Measurements from ENCODE around the gene ISCU. TPM values are rescaled to one million over a fixed set of nuclear protein-coding genes. Genes with fewer than 3 reads are reported as not detected.
"Not testable (repeated sequence)": the region's sequence is repeated elsewhere in the genome, so short reads cannot be mapped to it uniquely, and the experiment has no call there.

Gene ISCU
- total RNA-seq, 2 donors from 2014 or later: 87.2 to 97.3 TPM

DNA sequence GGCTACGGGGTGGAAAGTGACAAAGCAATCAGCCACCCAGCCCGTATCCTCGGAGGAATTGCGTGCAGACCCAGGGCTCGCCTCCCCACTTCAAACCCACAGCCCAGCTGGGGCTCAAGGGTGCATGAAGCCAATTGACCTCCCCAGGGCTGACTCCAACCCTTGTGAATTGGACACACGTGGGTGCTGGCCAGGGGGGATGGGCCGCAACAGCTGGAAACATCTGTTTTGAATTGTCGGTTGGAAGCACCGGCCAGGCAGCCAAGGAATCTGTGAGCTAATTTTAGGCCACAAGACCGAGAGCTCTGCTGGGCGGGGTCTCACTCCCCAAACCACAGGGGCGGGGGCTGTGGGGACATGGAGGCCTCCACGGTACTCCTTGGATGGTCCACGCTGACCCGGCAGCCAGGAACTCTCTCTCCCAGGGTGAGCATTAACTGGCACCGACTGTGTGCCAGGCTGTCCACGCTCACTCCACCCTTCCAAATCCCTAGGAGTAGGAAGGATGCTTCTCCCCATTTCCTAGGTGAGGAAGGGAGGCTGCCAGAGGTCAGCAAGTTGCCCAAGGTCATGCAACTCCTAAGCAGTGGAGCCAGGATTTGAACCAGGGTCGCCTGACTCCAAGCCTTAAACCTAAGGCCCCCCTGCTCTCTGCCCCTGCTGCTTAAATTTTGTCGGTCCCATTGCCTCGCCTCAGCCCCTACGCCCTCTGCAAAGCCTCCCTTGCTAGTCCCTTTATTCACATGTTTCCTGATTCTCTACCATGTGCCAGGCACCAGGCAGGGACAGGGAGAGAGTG, 47.3 kb downstream of the ISCU start:
- intact Hi-C loops (cut with DNase I, micrococcal nuclease): no loop called here
- DNase-seq (peak; percentile 47 to 56), ATAC-seq (no peak)

DNA sequence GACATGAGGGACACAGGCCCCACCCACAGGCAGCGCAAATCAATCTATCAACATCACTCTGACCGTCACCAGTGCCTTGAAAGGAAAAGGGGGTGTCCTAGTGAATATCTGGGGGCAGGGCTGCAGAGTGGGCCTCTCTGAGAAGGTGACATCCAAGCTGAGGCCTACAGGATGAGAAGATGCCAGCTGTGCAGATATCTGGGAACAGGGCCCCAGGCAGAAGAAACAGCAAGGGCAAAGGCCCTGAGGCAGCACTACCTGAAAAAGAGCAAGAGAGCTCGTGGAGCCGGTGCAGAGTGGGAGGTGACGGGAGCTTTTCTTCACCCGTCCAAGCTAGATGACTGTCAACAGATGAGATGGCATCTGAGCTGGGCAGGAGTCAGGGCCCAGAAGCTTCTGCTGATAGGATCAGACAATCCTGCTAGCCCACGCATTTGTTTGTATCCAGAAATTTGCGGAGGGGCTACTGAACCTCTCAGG, 48.0 kb downstream of the ISCU start:
- DNase-seq (no peak), ATAC-seq (no peak)
- intact Hi-C loops (cut with DNase I, micrococcal nuclease): no loop called here

- intact Hi-C loops (cut with DNase I, micrococcal nuclease): no loop called here
- DNase-seq (no peak), ATAC-seq (no peak)
These were observed 48.6 kb downstream of the ISCU start for GRCh38 chr12:108610856-108611605.

GRCh38 chr12:108611884-108612415, 49.6 kb downstream of the ISCU start:
- DNase-seq: peak in 1 of 2 donors; percentile 35
- intact Hi-C loops (cut with DNase I, micrococcal nuclease): no loop called here

GRCh38 chr12:108612788-108613282, 50.4 kb downstream of the ISCU start:
- intact Hi-C loops (cut with DNase I, micrococcal nuclease): no loop called here
- no peak for DNase-seq
- no peak for ATAC-seq

More at GRCh38 chr12:108611884-108612415, 49.6 kb downstream of the ISCU start:
- no peak for ATAC-seq

- ATAC-seq (peak; percentile 34), DNase-seq (no peak)
These were observed 51.2 kb downstream of the ISCU start for GRCh38 chr12:108613548-108613947.

DNA sequence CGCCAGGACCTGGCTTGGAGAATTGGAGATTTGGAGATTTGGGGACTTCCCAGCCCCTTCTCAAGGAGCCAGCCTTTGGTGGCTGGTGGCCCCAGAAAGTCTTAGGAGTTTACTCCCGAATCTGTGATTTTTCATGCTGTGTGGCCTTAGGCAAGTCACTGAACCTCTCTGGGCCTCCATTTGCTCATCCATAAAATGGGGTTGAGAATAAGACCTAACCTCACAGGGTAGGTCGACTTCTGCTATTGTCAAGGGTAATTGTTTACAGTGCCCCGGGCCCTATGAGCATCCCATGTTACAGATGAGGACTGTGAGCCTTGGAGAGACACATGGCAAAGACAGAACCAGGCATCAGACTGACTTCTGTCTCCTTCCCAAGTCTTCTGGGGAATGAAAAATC, 51.6 kb downstream of the ISCU start:
- no peak for DNase-seq
- ATAC-seq: no peak
- intact Hi-C loops (cut with DNase I, micrococcal nuclease): no loop called here

More at GRCh38 chr12:108613548-108613947, 51.2 kb downstream of the ISCU start:
- intact Hi-C loops (cut with DNase I, micrococcal nuclease): no loop called here

DNA sequence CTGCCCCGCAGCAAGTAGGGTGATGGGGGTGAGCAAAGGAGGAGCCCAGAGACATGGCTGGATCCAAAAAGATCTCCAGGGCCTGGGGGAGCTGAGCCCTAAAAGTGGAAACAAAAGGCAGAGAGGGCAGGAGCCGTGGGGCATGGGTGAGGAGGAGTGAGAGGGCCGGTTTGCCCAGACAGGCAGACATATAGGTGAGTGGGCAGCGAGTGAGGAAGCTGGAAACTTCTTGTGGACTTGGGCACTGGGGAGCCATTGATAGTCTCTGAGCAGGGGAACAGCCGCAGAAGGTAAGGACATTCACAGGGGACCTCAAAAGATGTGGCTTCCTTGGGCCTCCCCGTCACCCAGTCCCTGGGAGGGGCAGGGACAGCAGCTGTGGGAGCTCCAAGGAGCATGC, 52.2 kb downstream of the ISCU start:
- intact Hi-C loops (cut with DNase I, micrococcal nuclease): loop anchor here in 1 of 2 donors (5.0 kb wide), 1 partner anchor 47 kb away; no protein-coding TSS in a partner anchor
- DNase-seq (no peak), ATAC-seq (no peak)

DNA sequence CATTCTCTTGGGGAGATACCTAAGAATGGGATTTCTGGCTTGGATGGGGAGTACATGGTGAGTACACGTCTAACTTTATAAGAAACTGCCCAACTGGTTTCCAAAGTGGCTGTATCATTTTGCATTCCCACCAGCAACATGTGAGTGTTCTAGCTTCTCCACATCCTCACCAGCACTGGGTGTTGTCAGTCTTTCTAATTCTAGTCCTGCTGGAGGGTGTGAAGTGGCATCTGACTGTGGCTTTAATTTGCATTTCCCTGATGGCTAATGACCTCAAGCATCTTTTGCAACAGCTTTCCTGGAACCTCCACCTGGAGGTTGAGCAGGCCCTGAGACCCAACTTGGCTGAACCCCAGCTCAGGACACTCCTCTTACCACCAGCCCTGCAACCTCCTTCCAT, 53.5 kb downstream of the ISCU start:
- intact Hi-C loops (cut with DNase I, micrococcal nuclease): loop anchor here in 1 of 2 donors (5.0 kb wide), 1 partner anchor 49 kb away; no protein-coding TSS in a partner anchor
- DNase-seq: no peak
- ATAC-seq: no peak

DNA sequence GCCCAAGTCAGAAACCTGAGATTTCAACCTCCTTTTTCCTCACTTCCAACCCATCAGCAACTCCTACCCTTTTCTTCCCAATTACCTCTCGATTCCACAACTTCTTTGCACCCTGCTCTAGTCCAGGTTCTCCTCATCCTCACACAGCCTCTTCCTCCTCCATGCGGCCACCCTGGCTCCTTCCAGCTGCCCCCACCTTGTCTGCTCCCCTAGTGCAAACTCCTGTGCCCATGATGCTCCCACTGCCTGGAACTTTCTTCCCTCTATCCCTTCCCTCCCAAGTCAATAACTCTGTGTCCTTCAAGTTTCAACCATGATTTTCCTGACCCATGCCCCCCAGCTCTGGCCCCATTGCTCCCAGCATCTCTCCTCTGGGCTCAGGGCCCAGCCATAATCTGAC, 54.0 kb downstream of the ISCU start:
- DNase-seq (no peak), ATAC-seq (no peak)
- intact Hi-C loops (cut with DNase I, micrococcal nuclease): loop anchor here in 1 of 2 donors (5.0 kb wide), 1 partner anchor 49 kb away; no protein-coding TSS in a partner anchor

DNA sequence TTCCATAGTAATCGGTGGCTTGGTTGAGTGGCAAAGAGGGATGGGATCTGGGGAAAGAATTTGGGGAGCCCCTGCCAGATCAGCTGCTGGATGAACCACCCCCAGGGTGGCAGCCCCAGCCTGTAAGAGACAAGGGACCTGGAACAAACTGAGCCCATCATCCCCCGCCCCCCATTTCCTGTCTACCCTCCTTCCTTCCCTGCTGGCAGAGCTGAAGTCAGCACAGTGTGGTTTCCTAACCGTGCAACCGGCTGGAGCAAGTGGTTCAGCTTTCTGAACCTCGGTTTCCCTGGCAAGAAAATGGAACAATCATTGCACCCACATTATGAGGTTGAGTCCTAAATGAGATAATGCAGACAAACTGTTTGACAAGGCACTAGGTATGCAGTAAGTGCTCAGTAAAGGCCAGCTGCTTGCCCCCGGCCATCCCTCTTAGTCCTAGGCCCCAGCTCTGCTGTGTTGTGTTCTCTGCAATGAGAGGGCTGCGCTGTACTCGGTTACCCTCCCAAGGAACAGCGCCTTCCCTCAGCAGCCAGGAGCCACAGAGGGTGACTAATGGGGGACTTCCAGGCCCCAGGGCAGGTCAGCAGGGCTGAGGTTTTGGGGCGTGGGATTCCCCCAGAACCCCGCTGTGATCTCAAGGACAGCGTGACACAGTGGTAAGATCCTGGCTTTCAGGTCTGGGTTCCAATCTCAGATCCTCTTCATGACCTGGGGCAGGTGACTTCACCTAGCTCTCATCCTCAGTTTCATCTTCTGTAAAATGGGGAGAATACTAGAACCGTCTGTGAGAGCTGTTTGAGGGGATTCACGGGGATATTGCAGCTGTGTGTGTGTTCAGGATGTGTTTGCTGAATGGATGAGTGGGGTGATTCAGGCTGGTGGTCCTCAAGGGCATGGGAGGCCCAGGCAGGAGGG, 54.8 kb downstream of the ISCU start:
- no peak for ATAC-seq
- peak in 1 of 2 donors; percentile 35 for DNase-seq
- intact Hi-C loops (cut with DNase I, micrococcal nuclease): loop anchor here in 1 of 2 donors (5.0 kb wide), 1 partner anchor 50 kb away; no protein-coding TSS in a partner anchor

DNA sequence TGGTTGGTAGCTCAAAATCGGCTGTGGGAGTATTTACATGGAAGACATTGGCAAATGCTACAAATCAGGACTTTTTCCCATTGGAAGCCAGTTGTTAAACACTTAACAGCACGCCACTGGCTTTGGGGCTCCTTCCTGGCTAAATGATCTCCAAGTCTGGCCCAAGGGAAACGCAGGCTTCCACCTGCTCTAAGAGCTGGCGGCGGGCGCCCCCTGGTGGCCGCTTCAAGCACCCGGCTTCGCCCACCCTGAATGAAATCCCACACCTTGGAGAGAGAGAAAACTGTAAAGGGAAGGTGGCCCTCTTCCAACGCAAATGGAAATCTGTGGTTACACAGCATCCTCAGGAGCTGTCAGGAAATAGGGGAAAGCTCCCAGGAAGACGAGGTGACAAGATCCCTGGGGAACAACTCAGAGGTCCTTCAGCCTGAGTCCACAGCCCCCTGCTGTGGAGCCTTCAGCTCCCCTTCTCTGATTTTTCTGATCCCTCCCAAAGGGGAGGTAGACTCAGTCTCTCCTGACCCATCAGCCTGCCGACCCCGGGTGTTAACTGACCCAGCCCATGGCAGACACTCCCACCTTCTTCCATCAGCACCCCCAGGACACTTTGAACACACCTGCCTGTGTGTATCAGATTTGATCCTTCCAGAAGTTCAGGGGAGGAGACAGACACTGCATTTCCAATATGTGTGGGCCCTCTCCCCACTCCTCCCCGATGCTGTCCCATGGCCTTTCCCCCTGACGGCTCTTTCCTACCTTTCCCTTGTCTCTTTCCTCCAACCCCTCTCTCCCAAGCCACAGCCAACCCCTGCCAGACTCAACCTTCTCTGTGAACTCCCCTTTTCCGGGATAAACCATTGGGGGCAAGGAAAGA, 55.9 kb downstream of the ISCU start:
- ATAC-seq (peak; percentile 93), DNase-seq (peak; percentile 71 to 85)
- intact Hi-C loops (cut with DNase I, micrococcal nuclease): loop anchor here in 1 of 2 donors (5.0 kb wide), 1 partner anchor 51 kb away; no protein-coding TSS in a partner anchor

- intact Hi-C loops (cut with DNase I, micrococcal nuclease): loop anchor here in 1 of 2 donors (5.0 kb wide), 1 partner anchor 52 kb away; no protein-coding TSS in a partner anchor
- not testable (repeated sequence) for DNase-seq, ATAC-seq
These were observed 56.5 kb downstream of the ISCU start for GRCh38 chr12:108618953-108619274.
